Suprapubic skin (tissue), 4 donors: ENCODE measurements around the gene TCP11X1. TPM values are rescaled to one million over a fixed set of nuclear protein-coding genes. Genes with fewer than 3 reads are reported as not detected.
"Not testable (repeated sequence)": the region's sequence is repeated elsewhere in the genome, so short reads cannot be mapped to it uniquely, and the experiment has no call there.

Experiments used
- DNase-seq, 2 donors: peaks; one replicate each; pipeline ENCODE4 v3.0.0-alpha.2; 2019; ENCODE audit warnings: low spot score in 2 of 2
- H3K27ac ChIP-seq: fragments of 200-600 bp; sonication (generic); one replicate; pipeline ENCODE4 v1.5.1; 2019
- H3K27me3 ChIP-seq: fragments of 200-600 bp; sonication (generic); one replicate; pipeline ENCODE4 v1.5.1; 2019
- H3K36me3 ChIP-seq: fragments of 200-600 bp; sonication (generic); one replicate; pipeline ENCODE4 v1.5.1; 2019
- H3K4me1 ChIP-seq: fragments of 200-600 bp; sonication (generic); one replicate; pipeline ENCODE4 v1.5.1; 2019
- H3K4me3 ChIP-seq: fragments of 200-600 bp; sonication (generic); one replicate; pipeline ENCODE4 v1.5.1; 2019; ENCODE audit warnings: mild to moderate bottlenecking
- H3K9me3 ChIP-seq: fragments of 200-600 bp; sonication (generic); one replicate; pipeline ENCODE4 v1.5.1; 2019
- EP300 ChIP-seq: sonication (generic); formaldehyde crosslinking; IDR thresholded peaks from one replicate; pipeline ENCODE4 v1.6.1; 2017; ENCODE audit warnings: antibody characterized with exemption
- POLR2A ChIP-seq, 2 donors: fragments of 450-650 bp; IDR thresholded peaks; one replicate each; pipeline ENCODE4 v1.6.1; 2017; ENCODE audit warnings: antibody characterized with exemption in 2 of 2, mild to moderate bottlenecking in 2 of 2, moderate library complexity in 2 of 2
- POLR2AphosphoS5 ChIP-seq, 3 donors: sonication (generic); formaldehyde crosslinking; IDR thresholded peaks; one replicate each; pipeline ENCODE4 v1.6.1; 2017; ENCODE audit warnings: antibody characterized with exemption in 3 of 3
- WGBS: methylation state at CpG from one replicate; pipeline ENCODE4 v1.1.5; 2018; 5-methylcytosine and 5-hydroxymethylcytosine counted together
- total RNA-seq, 4 donors: library from RNA; depleted of rRNA; stranded (reverse); fragments of >200 nt; gene quantifications; one replicate each; pipeline ENCODE4 v1.1.0, GENCODE V29; 2016
- TF ChIP-seq, protein P1 (sequence below), 2 donors: fragments of 200-600 bp in 1 of 2; fragments of 450-650 bp in 1 of 2; sonication (generic) in 1 of 2; IDR thresholded peaks; one replicate each; pipeline ENCODE4 v1.5.1; 2016 to 2019; ENCODE audit warnings: antibody characterized with exemption in 2 of 2, mild to moderate bottlenecking in 1 of 2, moderate library complexity in 1 of 2

The TCP11X1 gene
- not detected for total RNA-seq

DNA sequence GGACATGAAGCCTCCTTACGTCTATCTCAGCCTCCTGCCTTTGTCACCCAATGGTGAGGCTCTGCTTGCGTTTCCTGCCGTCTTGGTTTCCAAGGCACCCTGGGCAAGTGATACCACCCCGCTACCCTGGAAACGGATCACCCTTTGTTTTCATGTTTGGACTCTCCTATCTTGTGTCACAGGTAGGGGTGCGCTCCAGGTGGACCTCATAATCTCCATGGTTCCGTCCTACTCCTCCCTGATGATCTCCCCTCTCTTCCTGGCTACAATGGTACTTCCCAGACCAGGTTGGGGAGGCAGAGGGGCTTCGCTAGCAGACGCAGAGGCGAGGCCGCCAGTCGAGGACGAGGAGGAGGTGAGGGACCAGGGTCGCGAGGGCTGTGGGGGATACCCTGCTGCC, at the start of gene TCP11X1:
Gene TCP11X1 (plus strand): TSS at position 316 of the 400 bp plus-strand sequence.
- H3K27ac ChIP-seq, H3K4me3 ChIP-seq, DNase-seq, H3K36me3 ChIP-seq, H3K27me3 ChIP-seq, H3K4me1 ChIP-seq, H3K9me3 ChIP-seq: not testable (repeated sequence)
- no CpG with 5 or more reads among the region's 15 CpGs for WGBS

DNA sequence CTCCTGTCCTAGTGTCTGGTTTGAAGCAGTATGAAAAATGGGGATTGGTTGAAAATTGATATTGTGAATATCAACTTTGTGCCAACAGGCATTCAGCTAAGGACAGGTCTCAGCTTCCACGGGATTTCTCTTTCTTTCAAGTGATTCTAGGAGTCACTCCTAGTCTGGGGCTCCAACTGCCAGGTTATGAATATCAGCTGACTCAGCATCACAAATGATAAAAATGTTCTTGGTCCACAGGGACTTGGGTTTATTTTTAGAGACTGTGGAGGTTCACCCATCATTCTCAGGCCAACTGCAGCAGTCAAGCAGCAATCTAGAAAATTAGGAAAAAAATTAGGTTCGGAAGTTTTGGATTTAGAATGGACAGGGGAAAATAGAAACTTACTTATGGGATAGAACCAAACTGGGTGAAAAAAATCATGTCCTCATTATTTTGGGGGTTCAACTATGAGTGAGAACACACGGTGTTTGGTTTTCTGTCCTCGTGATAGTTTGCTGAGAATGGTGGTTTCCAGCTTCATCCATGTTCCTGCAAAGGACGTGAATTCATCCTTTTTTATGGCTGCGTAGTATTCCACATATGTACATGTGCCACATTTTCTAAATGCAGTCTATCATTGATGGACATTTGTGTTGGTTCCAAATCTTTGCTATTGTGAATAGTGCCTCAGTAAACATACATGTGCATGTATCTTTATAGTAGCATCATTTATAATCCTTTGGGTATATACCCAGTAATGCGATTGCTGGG, 29.0 kb upstream of the TCP11X1 start:
- H3K4me3 ChIP-seq: no peak overlapping the region
- TF ChIP-seq POLR2AphosphoS5 (IDR thresholded peaks at IDR 0.05) (no peak), EP300 (no peak), POLR2A (IDR thresholded peaks at IDR 0.05) (no peak)
- TF ChIP-seq, protein P1, sequence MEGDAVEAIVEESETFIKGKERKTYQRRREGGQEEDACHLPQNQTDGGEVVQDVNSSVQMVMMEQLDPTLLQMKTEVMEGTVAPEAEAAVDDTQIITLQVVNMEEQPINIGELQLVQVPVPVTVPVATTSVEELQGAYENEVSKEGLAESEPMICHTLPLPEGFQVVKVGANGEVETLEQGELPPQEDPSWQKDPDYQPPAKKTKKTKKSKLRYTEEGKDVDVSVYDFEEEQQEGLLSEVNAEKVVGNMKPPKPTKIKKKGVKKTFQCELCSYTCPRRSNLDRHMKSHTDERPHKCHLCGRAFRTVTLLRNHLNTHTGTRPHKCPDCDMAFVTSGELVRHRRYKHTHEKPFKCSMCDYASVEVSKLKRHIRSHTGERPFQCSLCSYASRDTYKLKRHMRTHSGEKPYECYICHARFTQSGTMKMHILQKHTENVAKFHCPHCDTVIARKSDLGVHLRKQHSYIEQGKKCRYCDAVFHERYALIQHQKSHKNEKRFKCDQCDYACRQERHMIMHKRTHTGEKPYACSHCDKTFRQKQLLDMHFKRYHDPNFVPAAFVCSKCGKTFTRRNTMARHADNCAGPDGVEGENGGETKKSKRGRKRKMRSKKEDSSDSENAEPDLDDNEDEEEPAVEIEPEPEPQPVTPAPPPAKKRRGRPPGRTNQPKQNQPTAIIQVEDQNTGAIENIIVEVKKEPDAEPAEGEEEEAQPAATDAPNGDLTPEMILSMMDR (IDR thresholded peaks at IDR 0.05): no peak
- 65% methylated on average over 7 of the region's 7 CpGs for WGBS

DNA sequence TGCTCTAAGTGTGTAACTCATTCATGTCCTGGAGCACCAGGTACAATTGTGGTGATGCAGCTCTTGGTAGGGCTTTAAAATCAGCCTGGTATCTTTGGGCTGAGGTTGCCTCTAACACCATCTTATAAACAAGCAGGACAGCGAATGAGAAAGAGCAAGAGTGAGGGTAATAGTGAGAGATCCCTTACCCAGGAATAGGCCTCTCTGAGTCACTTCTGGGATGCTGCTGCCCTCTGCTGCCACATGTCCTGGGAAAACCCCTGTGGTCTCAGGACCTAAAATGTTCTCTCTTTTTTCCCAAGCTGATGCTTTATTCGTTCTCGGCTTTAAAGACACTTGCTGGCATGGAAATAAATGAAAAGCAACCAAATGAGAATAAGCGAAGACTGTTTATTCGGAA, 7.2 kb upstream of the TCP11X1 start:
- not testable (repeated sequence) for H3K4me1 ChIP-seq, H3K27ac ChIP-seq, H3K27me3 ChIP-seq, H3K4me3 ChIP-seq, H3K9me3 ChIP-seq, H3K36me3 ChIP-seq, DNase-seq
- WGBS: no CpG with 5 or more reads among the region's 5 CpGs

More for the DNA sequence above, 29.0 kb upstream of the TCP11X1 start:
- Histone ChIP-seq H3K27ac (no peak overlapping the region), H3K9me3 (no peaks in the 10 kb centered on the region), H3K4me1 (no peaks in the 10 kb centered on the region), H3K27me3 (no peaks in the 10 kb centered on the region), H3K36me3 (no peaks in the 10 kb centered on the region)
- DNase-seq: no peak

GRCh38 chrX:102216497-102216896, 1.4 kb downstream of the TCP11X1 start:
- not testable (repeated sequence) for H3K27ac ChIP-seq, DNase-seq, H3K27me3 ChIP-seq, H3K4me1 ChIP-seq, H3K4me3 ChIP-seq, H3K36me3 ChIP-seq, H3K9me3 ChIP-seq
- WGBS: no CpG with 5 or more reads among the region's 3 CpGs

DNA sequence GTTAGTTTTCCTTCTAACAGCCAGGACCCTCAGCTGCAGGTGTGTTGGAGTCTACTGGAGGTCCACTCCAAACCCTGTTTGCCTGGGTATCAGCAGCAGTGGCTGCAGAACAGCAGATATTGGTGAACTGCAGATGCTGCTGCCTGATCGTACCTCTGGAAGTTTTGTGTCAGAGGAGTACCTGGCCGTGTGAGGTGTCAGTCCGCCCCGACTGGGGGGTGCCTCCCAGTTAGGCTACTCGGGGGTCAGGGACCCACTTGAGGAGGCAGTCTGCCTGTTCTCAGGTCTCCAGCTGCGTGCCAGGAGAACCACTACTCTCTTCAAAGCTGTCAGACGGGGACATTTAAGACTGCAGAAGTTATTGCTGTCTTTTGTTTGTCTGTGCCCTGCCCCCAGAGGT, 20.6 kb downstream of the TCP11X1 start:
- H3K36me3 ChIP-seq, H3K4me3 ChIP-seq, H3K9me3 ChIP-seq, H3K27ac ChIP-seq, H3K27me3 ChIP-seq, H3K4me1 ChIP-seq: not testable (repeated sequence)
- peak in 1 of 2 donors; percentile 24 for DNase-seq
- no CpG with 5 or more reads among the region's 7 CpGs for WGBS

DNA sequence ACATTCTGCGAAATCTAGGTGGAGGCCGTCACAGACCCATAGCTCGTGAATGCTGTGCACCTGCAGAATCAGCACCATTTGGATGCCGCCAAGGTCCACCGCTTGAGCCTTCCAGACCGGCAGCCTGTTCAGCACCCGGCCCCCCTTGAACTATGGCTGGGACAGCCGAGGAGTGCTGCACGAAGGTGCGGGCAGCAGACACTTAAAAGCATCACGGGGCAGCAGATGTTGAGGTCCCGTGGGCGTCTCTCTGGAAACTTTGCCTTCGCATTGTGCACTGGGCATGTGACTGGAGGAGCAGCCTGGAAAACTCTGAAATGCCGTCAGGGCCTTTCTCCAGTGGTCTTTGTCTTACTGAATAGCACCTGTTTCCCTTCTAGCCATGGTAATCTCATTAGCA, 25.2 kb downstream of the TCP11X1 start:
- H3K27me3 ChIP-seq, H3K4me1 ChIP-seq, H3K9me3 ChIP-seq, DNase-seq, H3K4me3 ChIP-seq, H3K36me3 ChIP-seq, H3K27ac ChIP-seq: not testable (repeated sequence)
- WGBS: no CpG with 5 or more reads among the region's 15 CpGs

GRCh38 chrX:102246893-102247292, 31.8 kb downstream of the TCP11X1 start, which contains the start of gene NXF2:
Gene NXF2 (plus strand): TSS chrX:102247167. CDS start chrX:102307079, 59,912 bp downstream.
- H3K27ac ChIP-seq, DNase-seq, H3K9me3 ChIP-seq, H3K36me3 ChIP-seq, H3K4me1 ChIP-seq, H3K4me3 ChIP-seq, H3K27me3 ChIP-seq: not testable (repeated sequence)
- WGBS: no CpG with 5 or more reads among the region's 9 CpGs

DNA sequence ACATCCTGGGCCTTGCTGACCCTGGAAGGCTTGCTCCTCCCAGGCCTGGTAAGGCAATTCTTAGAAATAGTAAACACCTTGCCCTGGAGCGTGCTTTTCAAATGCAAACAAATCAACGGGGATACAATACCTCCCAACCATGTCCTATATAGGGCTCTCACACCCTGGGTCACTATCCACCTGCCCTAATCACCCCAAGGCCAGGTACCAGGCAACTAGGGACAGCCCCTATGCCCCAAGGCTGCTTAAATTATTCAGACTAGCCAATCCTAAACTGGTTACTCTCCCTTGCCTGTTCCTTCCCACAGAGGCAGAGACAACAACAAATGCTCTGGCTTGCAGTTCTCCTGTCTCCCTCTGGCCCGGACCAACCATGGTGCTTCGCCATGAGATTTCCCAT, 57.1 kb downstream of the TCP11X1 start:
- not testable (repeated sequence) for DNase-seq, H3K4me3 ChIP-seq, H3K9me3 ChIP-seq, H3K27ac ChIP-seq, H3K36me3 ChIP-seq, H3K4me1 ChIP-seq, H3K27me3 ChIP-seq
- WGBS: no CpG with 5 or more reads among the region's 4 CpGs

Other genes starting within 250 kb of the TCP11X1 start
- gene TCEAL2, start 89.6 kb upstream of the TCP11X1 start, total RNA-seq: 1 to 10 TPM in 1 of 4 donors, under 1 TPM in 1, not detected in 2; 0.49 to 1.5 TPM
- gene TCEAL6, start 72.8 kb upstream of the TCP11X1 start, total RNA-seq: not detected
- 1 to 10 TPM; 1.6 to 7.1 (median 2.0) TPM for gene BEX5, start 59.3 kb upstream of the TCP11X1 start, total RNA-seq
- gene NXF2, start 31.9 kb downstream of the TCP11X1 start, total RNA-seq: not detected
- gene NXF2B, start 224.7 kb downstream of the TCP11X1 start, total RNA-seq: not detected